H1 (cell line): ENCODE data around the gene SLC13A3. TPM values are rescaled to one million over a fixed set of nuclear protein-coding genes. Genes with fewer than 3 reads are reported as not detected.

Experiments
- CTCF ChIA-PET: fragments of 300-600 bp; sonication (Branson Sonifier 250); formaldehyde crosslinking; loops from one replicate; lab custom pipeline; 2021; ENCODE audit not compliant: partially characterized antibody; lab: Charles Lee
- POLR2A ChIA-PET: fragments of 300-600 bp; sonication (Branson Sonifier 250); formaldehyde crosslinking; loops from one replicate; lab custom pipeline; 2021; ENCODE audit warnings: inconsistent platforms; ENCODE audit not compliant: partially characterized antibody; lab: Charles Lee
- DNase-seq, 2 experiments: peaks; one replicate each; pipeline versions ENCODE4 v3.0.0 to v3.0.0-alpha.2; 2010 to 2022; ENCODE audit warnings: low spot score in 2 of 2, low read depth in 1 of 2, mixed read lengths in 1 of 2
- FAIRE-seq: peaks from 2 replicates; lab custom pipeline; 2011; peaks lifted over from hg19 to GRCh38; lab: Jason Lieb, UNC
- H2AFZ ChIP-seq: 2 replicates; pipeline ENCODE4 v1.8.1; 2012; ENCODE audit warnings: low read length, inconsistent platforms
- H2AK5ac ChIP-seq: 2 replicates; pipeline ENCODE4 v1.6.1; 2013; ENCODE audit warnings: low read depth, low read length
- H2BK120ac ChIP-seq: replicated peaks from 2 replicates; pipeline ENCODE3; 2013; ENCODE audit warnings: low read depth, low read length, inconsistent platforms
- H2BK12ac ChIP-seq: 2 replicates; pipeline ENCODE4 v1.6.1; 2013; ENCODE audit warnings: low read depth, low read length
- H2BK15ac ChIP-seq: 2 replicates; pipeline ENCODE4 v1.6.1; 2013; ENCODE audit warnings: low read length
- H2BK20ac ChIP-seq: 2 replicates; pipeline ENCODE4 v1.6.1; 2013; ENCODE audit warnings: low read length
- H2BK5ac ChIP-seq: 2 replicates; pipeline ENCODE4 v1.6.1; 2013; ENCODE audit warnings: low read depth, low read length
- H3K14ac ChIP-seq: 2 replicates; pipeline ENCODE4 v1.6.1; 2013; ENCODE audit warnings: inconsistent platforms; ENCODE audit not compliant: insufficient read length
- H3K18ac ChIP-seq: 2 replicates; pipeline ENCODE4 v1.6.1; 2013; ENCODE audit warnings: low read length; ENCODE audit errors: extremely low read depth
- H3K23ac ChIP-seq: 2 replicates; pipeline ENCODE4 v1.6.1; 2013; ENCODE audit warnings: inconsistent platforms; ENCODE audit not compliant: insufficient read length
- H3K23me2 ChIP-seq: 2 replicates; pipeline ENCODE4 v1.6.1; 2013; ENCODE audit warnings: low read depth, low read length
- H3K27ac ChIP-seq: 2 replicates; pipeline ENCODE4 v1.6.1; 2011; ENCODE audit warnings: low read depth, low read length, inconsistent platforms
- H3K27me3 ChIP-seq, 4 experiments: replicated peaks in 1 of 4; 1 replicate in 1 of 4; 2 replicates in 3 of 4; pipeline versions ENCODE4 v1.6.1 to v1.8.1; 2011 to 2013; ENCODE audit warnings: low read length in 3 of 4, mild to moderate bottlenecking in 3 of 4, inconsistent platforms in 2 of 4, mixed read lengths in 2 of 4, moderate library complexity in 1 of 4; ENCODE audit not compliant: control insufficient read depth in 3 of 4, insufficient read depth in 3 of 4; ENCODE audit errors: extremely low read depth in 1 of 4
- H3K36me3 ChIP-seq, 4 experiments: 2 replicates each; pipeline versions ENCODE4 v1.6.1 to v1.8.1; 2011 to 2013; ENCODE audit warnings: mild to moderate bottlenecking in 4 of 4, low read length in 3 of 4, moderate library complexity in 2 of 4, control low read depth in 1 of 4, inconsistent platforms in 1 of 4; ENCODE audit not compliant: insufficient read depth in 4 of 4, control insufficient read depth in 2 of 4
- H3K4ac ChIP-seq: replicated peaks from 2 replicates; pipeline ENCODE3; 2013; ENCODE audit warnings: low read length, low read depth, mixed read lengths, inconsistent platforms; ENCODE audit not compliant: insufficient read length
- H3K4me1 ChIP-seq, 4 experiments: replicated peaks in 1 of 4; 1 replicate in 1 of 4; 2 replicates in 3 of 4; pipeline versions ENCODE4 v1.6.1 to v1.8.1; 2011 to 2013; ENCODE audit warnings: low read length in 3 of 4, inconsistent platforms in 2 of 4, mixed read lengths in 1 of 4; ENCODE audit not compliant: insufficient read depth in 4 of 4, control insufficient read depth in 3 of 4
- H3K4me2 ChIP-seq, 2 experiments: 2 replicates each; pipeline versions ENCODE4 v1.6.1 to v1.8.1; 2011 to 2013; ENCODE audit warnings: low read depth in 2 of 2, low read length in 2 of 2, control low read depth in 1 of 2, inconsistent platforms in 1 of 2, mild to moderate bottlenecking in 1 of 2; ENCODE audit not compliant: insufficient read depth in 1 of 2
- H3K4me3 ChIP-seq, 4 experiments: fragments of 200-600, 300-600 bp in 1 of 4; sonication (generic), shearing (Covaris generic), sonication (Bioruptor Twin) in 1 of 4; 2 replicates each; pipeline versions ENCODE4 v1.5.1 to v1.8.1; 2011 to 2016; ENCODE audit warnings: low read length in 4 of 4, low read depth in 3 of 4, control low read depth in 2 of 4, inconsistent platforms in 2 of 4, mild to moderate bottlenecking in 2 of 4, mixed read lengths in 1 of 4, moderate library complexity in 1 of 4; ENCODE audit not compliant: insufficient read depth in 2 of 4; ENCODE audit errors: extremely low read depth in 1 of 4
- H3K56ac ChIP-seq: replicated peaks from 2 replicates; pipeline ENCODE3; 2013; ENCODE audit warnings: low read depth, mild to moderate bottlenecking, mixed read lengths, low read length, inconsistent platforms; ENCODE audit not compliant: insufficient read length
- H3K79me1 ChIP-seq: 2 replicates; pipeline ENCODE4 v1.6.1; 2013; ENCODE audit warnings: low read depth, low read length, control low read depth
- H3K79me2 ChIP-seq, 2 experiments: 2 replicates each; pipeline versions ENCODE4 v1.6.1 to v1.8.1; 2012 to 2013; ENCODE audit warnings: low read length in 2 of 2, mild to moderate bottlenecking in 2 of 2, inconsistent platforms in 1 of 2; ENCODE audit not compliant: insufficient read depth in 2 of 2, control insufficient read depth in 1 of 2
- H3K9ac ChIP-seq, 4 experiments: replicated peaks in 1 of 4; 1 replicate in 1 of 4; 2 replicates in 3 of 4; pipeline versions ENCODE4 v1.6.1 to v1.8.1; 2011 to 2013; ENCODE audit warnings: low read depth in 3 of 4, low read length in 3 of 4, control low read depth in 2 of 4, mild to moderate bottlenecking in 2 of 4, moderate library complexity in 2 of 4, inconsistent platforms in 1 of 4; ENCODE audit errors: extremely low read depth in 1 of 4
- H3K9me3 ChIP-seq, 2 experiments: 2 replicates each; pipeline versions ENCODE4 v1.6.1 to v1.8.1; 2012 to 2013; ENCODE audit warnings: mild to moderate bottlenecking in 2 of 2, moderate library complexity in 2 of 2, control low read depth in 1 of 2, inconsistent platforms in 1 of 2, low read depth in 1 of 2, low read length in 1 of 2, mixed read lengths in 1 of 2; ENCODE audit not compliant: insufficient read depth in 2 of 2
- H4K20me1 ChIP-seq, 2 experiments: replicated peaks in 1 of 2; 2 replicates each; pipeline versions ENCODE3 to v1.8.1; 2011 to 2013; ENCODE audit warnings: inconsistent platforms in 2 of 2, low read length in 2 of 2, mild to moderate bottlenecking in 1 of 2; ENCODE audit not compliant: insufficient read depth in 2 of 2, control insufficient read depth in 1 of 2
- H4K5ac ChIP-seq: 2 replicates; pipeline ENCODE4 v1.6.1; 2013; ENCODE audit warnings: low read length, low read depth, mixed read lengths, inconsistent platforms; ENCODE audit not compliant: insufficient read length
- H4K8ac ChIP-seq: 2 replicates; pipeline ENCODE4 v1.8.0; 2013; ENCODE audit warnings: mild to moderate bottlenecking, moderate library complexity, low read length, inconsistent platforms; ENCODE audit not compliant: insufficient read depth; ENCODE audit errors: extremely low read depth
- H4K91ac ChIP-seq: replicated peaks from 2 replicates; pipeline ENCODE3; 2013; ENCODE audit warnings: low read length, mixed read lengths, inconsistent platforms; ENCODE audit not compliant: insufficient read length
- BACH1 ChIP-seq: IDR thresholded peaks from 2 replicates; pipeline ENCODE4 v1.6.1; 2012; ENCODE audit warnings: low read length, improper control_type of control experiment
- BCL11A ChIP-seq, 2 experiments: IDR thresholded peaks; one replicate each; pipeline ENCODE4 v1.6.1; 2011; ENCODE audit warnings: low read depth in 2 of 2, low read length in 2 of 2, mild to moderate bottlenecking in 2 of 2
- EP300 ChIP-seq, 2 experiments: IDR thresholded peaks; 1 replicate in 1 of 2; 2 replicates in 1 of 2; pipeline ENCODE4 v1.6.1; 2011 to 2012; ENCODE audit warnings: low read depth in 2 of 2, low read length in 2 of 2, mild to moderate bottlenecking in 2 of 2, borderline replicate concordance in 1 of 2, inconsistent platforms in 1 of 2, moderate library complexity in 1 of 2
- EZH2 ChIP-seq: fragments of 200-600 bp; sonication (generic); IDR thresholded peaks from 2 replicates; pipeline ENCODE4 v1.7.1; 2012; ENCODE audit warnings: low read depth, mild to moderate bottlenecking, moderate library complexity, low read length, inconsistent platforms; ENCODE audit not compliant: severe bottlenecking
- FOSL1 ChIP-seq: IDR thresholded peaks from 2 replicates; pipeline ENCODE4 v1.6.1; 2011; ENCODE audit warnings: mild to moderate bottlenecking, low read depth, low read length, moderate library complexity; ENCODE audit not compliant: insufficient read depth
- JUND ChIP-seq: IDR thresholded peaks from 2 replicates; pipeline ENCODE4 v1.6.1; 2011; ENCODE audit warnings: mild to moderate bottlenecking, improper control_type of control experiment, low read length
- RXRA ChIP-seq: IDR thresholded peaks from 2 replicates; pipeline ENCODE4 v1.6.1; 2011; ENCODE audit warnings: low read depth, mild to moderate bottlenecking, low read length, moderate library complexity; ENCODE audit not compliant: insufficient read depth
- TCF12 ChIP-seq: IDR thresholded peaks from 2 replicates; pipeline ENCODE4 v1.6.1; 2011; ENCODE audit warnings: low read depth, mild to moderate bottlenecking, low read length
- WGBS, 2 experiments: shearing (Covaris generic) in 1 of 2; methylation state at CpG; one replicate each; pipeline versions ENCODE4 v1.1.6 to v1.1.7; 2013 to 2015; ENCODE audit warnings: low lambda C conversion rate in 2 of 2, mixed read lengths in 2 of 2, inconsistent platforms in 1 of 2, low coverage in 1 of 2, missing lambda C conversion rate in 1 of 2; ENCODE audit not compliant: insufficient replicate concordance in 2 of 2, insufficient coverage in 1 of 2, insufficient read length in 1 of 2; ENCODE audit errors: extremely low coverage in 1 of 2, missing lambda C conversion rate in 1 of 2; 5-methylcytosine and 5-hydroxymethylcytosine counted together
- polyA plus RNA-seq, 7 experiments: library from polyadenylated mRNA; depleted of rRNA in 3 of 7; stranded (reverse) in 5 of 7; unstranded in 2 of 7; fragments of >200 nt in 5 of 7; fragments of 200-250 nt in 2 of 7; gene quantifications; 1 replicate in 5 of 7; 2 replicates in 1 of 7; 4 replicates in 1 of 7; pipeline versions ENCODE4 v1.2.1 to v1.2.3, GENCODE V29; 2011 to 2013; ENCODE audit warnings: missing spikeins in 2 of 7, mixed read lengths in 2 of 7
- total RNA-seq: library from RNA; stranded (reverse); fragmentation: NEBNext Ultra II Directional; extraction: Animal tissue kit (Norgen Biotek cat#: 25700); gene quantifications from 2 replicates; pipeline ENCODE4 v1.2.1, GENCODE V29; 2021

The SLC13A3 gene
- total and polyA plus RNA-seq, 2 of the 8 experiments (the other 6 are each of a cell fraction or from before 2014, with no cell fraction given), result 9.4 to 12.6 TPM

- no peak overlapping the region for H4K91ac ChIP-seq
- no peak for DNase-seq
- no peaks in the 10 kb centered on the region for H3K79me2 ChIP-seq
- H3K27ac ChIP-seq, result no peak overlapping the region
- no peak overlapping the region for H3K14ac ChIP-seq
- no peak overlapping the region for H3K18ac ChIP-seq
- H4K8ac ChIP-seq, result no peak overlapping the region
- no peak overlapping the region for H2BK120ac ChIP-seq
- H3K4me1 ChIP-seq, result no peaks in the 10 kb centered on the region
- no peak overlapping the region for H2AFZ ChIP-seq
- H3K23me2 ChIP-seq, result no peaks in the 10 kb centered on the region
- no peak overlapping the region for H2BK20ac ChIP-seq
- H3K9ac ChIP-seq, result no peak overlapping the region
- no peak overlapping the region for H2BK5ac ChIP-seq
- WGBS, 2 experiments, result 89% methylated on average over 3 of the region's 3 CpGs; no CpG with 5 or more reads in 1 of the 2 experiments
- no peak overlapping the region for H2BK15ac ChIP-seq
- peaks cover 6 to 7% of the 10 kb centered on the region in 2 experiments; a peak in 3 of 4 replicates for H3K9me3 ChIP-seq
- H3K56ac ChIP-seq, result no peak overlapping the region
- H2AK5ac ChIP-seq, result no peak overlapping the region
- no peak overlapping the region for H4K5ac ChIP-seq
- no peak overlapping the region for H3K4me2 ChIP-seq
- peaks cover 0 to 10% (median 4%) of the 10 kb centered on the region in 4 experiments; a peak in 2 of 8 replicates for H3K36me3 ChIP-seq
- H3K4me3 ChIP-seq, result no peak overlapping the region
- ChIA-PET CTCF (no interaction called here), POLR2A (no interaction called here)
- H4K20me1 ChIP-seq, result peaks cover 0 to 2% of the 10 kb centered on the region in 2 experiments
- FAIRE-seq, result no peak
- no peak overlapping the region for H2BK12ac ChIP-seq
- no peaks in the 10 kb centered on the region for H3K27me3 ChIP-seq
- TF ChIP-seq JUND (no peak), EZH2 (no peak), BACH1 (no peak), BCL11A (IDR thresholded peaks at IDR 0.05; ENCODE audit: low read depth in 2 of 2, low read length in 2 of 2) (no peak), EP300 (IDR thresholded peaks at IDR 0.05; ENCODE audit: borderline replicate concordance in 1 of 2, low read depth in 2 of 2, low read length in 2 of 2) (no peak), TCF12 (no peak), FOSL1 (no peak), RXRA (no peak)
- H3K23ac ChIP-seq, result no peak overlapping the region
- no peak overlapping the region for H3K4ac ChIP-seq
- H3K79me1 ChIP-seq, result no peaks in the 10 kb centered on the region
Observed at GRCh38 chr20:46665602-46666001, 14.3 kb upstream of the SLC13A3 start.
